Epithelial cell of proximal tubule (primary cell): Measurements from ENCODE around the gene PCDHGB3. TPM values are rescaled to one million over a fixed set of nuclear protein-coding genes. Genes with fewer than 3 reads are reported as not detected.
"Not testable (repeated sequence)": the region's sequence is repeated elsewhere in the genome, so short reads cannot be mapped to it uniquely, and the experiment has no call there.

Source experiments
- DNase-seq: peaks from one replicate; pipeline ENCODE4 v3.0.0-alpha.2; 2011; ENCODE audit warnings: low read depth
- H3K4me3 ChIP-seq: 2 replicates; pipeline ENCODE4 v1.5.1; 2011; ENCODE audit warnings: low read depth, mild to moderate bottlenecking, low read length
- CTCF ChIP-seq: conservative IDR thresholded peaks from 2 replicates; pipeline ENCODE4 v1.5.1; 2012; ENCODE audit warnings: low read depth, mild to moderate bottlenecking, low read length
- total RNA-seq: library from RNA; depleted of rRNA; stranded (reverse); fragments of >200 nt; gene quantifications from 2 replicates; pipeline ENCODE4 v1.2.3, GENCODE V29; 2015

Gene PCDHGB3
- total RNA-seq, 1 donor from 2014 or later = 1.1 TPM

GRCh38 chr5:141397756-141398551 lies 27.9 kb downstream of the PCDHGB3 start, which contains the start of gene PCDHGB5:
Gene PCDHGB5, plus strand, starts transcription at chr5:141397947. Its CDS starts 181 bp downstream, at chr5:141398128.
- DNase-seq = not testable (repeated sequence)
- peak; percentile 65 for TF ChIP-seq CTCF
- H3K4me3 ChIP-seq = peak within 1 kb of the TSS; percentile 52

- DNase-seq = no peak
- no peak for TF ChIP-seq CTCF
- no peak overlapping the region for H3K4me3 ChIP-seq
Measured at GRCh38 chr5:141398608-141399007, 28.6 kb downstream of the PCDHGB3 start.

- no peak for DNase-seq
- no peak for TF ChIP-seq CTCF
- H3K4me3 ChIP-seq = no peak overlapping the region
Measured at GRCh38 chr5:141399555-141400258, 29.7 kb downstream of the PCDHGB3 start.

- peak; percentile 45 for TF ChIP-seq CTCF
- peak within 1 kb of the TSS; percentile 32 for H3K4me3 ChIP-seq
- no peak for DNase-seq
Measured at GRCh38 chr5:141402553-141403243, 32.7 kb downstream of the PCDHGB3 start, which contains the start of gene PCDHGA9. Gene PCDHGA9, plus strand, starts transcription at chr5:141402778. Its CDS starts 175 bp downstream, at chr5:141402953.

- TF ChIP-seq CTCF = no peak
- H3K4me3 ChIP-seq = no peak overlapping the region
- no peak for DNase-seq
Measured at GRCh38 chr5:141403387-141403786, 33.3 kb downstream of the PCDHGB3 start.

GRCh38 chr5:141407790-141408505 lies 37.9 kb downstream of the PCDHGB3 start, which contains the start of gene PCDHGB6:
Gene PCDHGB6, plus strand, starts transcription at chr5:141408021. Its CDS starts 182 bp downstream, at chr5:141408203.
- not testable (repeated sequence) for DNase-seq
- H3K4me3 ChIP-seq = peak within 1 kb of the TSS; percentile 30
- peak; percentile 56 for TF ChIP-seq CTCF
